Measurements from ENCODE around the gene IARS1.

Gene IARS1

GRCh38 chr9:92324431-92324830 is 30.9 kb upstream of the IARS1 start:
- ChIA-PET POLR2A (interaction anchor here (1.1 kb wide), 1 partner anchor 186 kb away, joined by 3 read pairs; no protein-coding TSS in a partner anchor), CTCF (interaction anchor here (0.9 to 12.2 kb wide), 5 partner anchors 19 to 309 kb away, joined by 3 to 120 read pairs (median 31); no protein-coding TSS in a partner anchor)
- no peak for DNase-seq (ENCODE audit: low read depth, low spot score)
- TF ChIP-seq, protein P1, sequence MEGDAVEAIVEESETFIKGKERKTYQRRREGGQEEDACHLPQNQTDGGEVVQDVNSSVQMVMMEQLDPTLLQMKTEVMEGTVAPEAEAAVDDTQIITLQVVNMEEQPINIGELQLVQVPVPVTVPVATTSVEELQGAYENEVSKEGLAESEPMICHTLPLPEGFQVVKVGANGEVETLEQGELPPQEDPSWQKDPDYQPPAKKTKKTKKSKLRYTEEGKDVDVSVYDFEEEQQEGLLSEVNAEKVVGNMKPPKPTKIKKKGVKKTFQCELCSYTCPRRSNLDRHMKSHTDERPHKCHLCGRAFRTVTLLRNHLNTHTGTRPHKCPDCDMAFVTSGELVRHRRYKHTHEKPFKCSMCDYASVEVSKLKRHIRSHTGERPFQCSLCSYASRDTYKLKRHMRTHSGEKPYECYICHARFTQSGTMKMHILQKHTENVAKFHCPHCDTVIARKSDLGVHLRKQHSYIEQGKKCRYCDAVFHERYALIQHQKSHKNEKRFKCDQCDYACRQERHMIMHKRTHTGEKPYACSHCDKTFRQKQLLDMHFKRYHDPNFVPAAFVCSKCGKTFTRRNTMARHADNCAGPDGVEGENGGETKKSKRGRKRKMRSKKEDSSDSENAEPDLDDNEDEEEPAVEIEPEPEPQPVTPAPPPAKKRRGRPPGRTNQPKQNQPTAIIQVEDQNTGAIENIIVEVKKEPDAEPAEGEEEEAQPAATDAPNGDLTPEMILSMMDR (IDR thresholded peaks at IDR 0.05; ENCODE audit: insufficient read depth, low read length, missing control alignments), result no peak
- peak overlapping the region; percentile 90 for H3K4me3 ChIP-seq (ENCODE audit: low read depth, low read length)

GRCh38 chr9:92315456-92315855 is 22.0 kb upstream of the IARS1 start:
- DNase-seq (ENCODE audit: low read depth, low spot score), result no peak
- CTCF ChIA-PET, result interaction anchor here (1.2 kb wide), 1 partner anchor 318 kb away, joined by 3 read pairs; no protein-coding TSS in a partner anchor
- POLR2A ChIA-PET, result no interaction called here
- TF ChIP-seq, protein P1 (IDR thresholded peaks at IDR 0.05; ENCODE audit: insufficient read depth, low read length, missing control alignments), result no peak
- no peak overlapping the region for H3K4me3 ChIP-seq (ENCODE audit: low read depth, low read length)

GRCh38 chr9:92313624-92314012 is 20.1 kb upstream of the IARS1 start:
- ChIA-PET CTCF (interaction anchor here (0.7 to 1.7 kb wide), 2 partner anchors 15 to 321 kb away, joined by 3 to 8 read pairs; no protein-coding TSS in a partner anchor), POLR2A (no interaction called here)
- TF ChIP-seq, protein P1 (IDR thresholded peaks at IDR 0.05; ENCODE audit: insufficient read depth, low read length, missing control alignments), result no peak
- DNase-seq (ENCODE audit: low read depth, low spot score), result no peak
- no peak overlapping the region for H3K4me3 ChIP-seq (ENCODE audit: low read depth, low read length)

DNA sequence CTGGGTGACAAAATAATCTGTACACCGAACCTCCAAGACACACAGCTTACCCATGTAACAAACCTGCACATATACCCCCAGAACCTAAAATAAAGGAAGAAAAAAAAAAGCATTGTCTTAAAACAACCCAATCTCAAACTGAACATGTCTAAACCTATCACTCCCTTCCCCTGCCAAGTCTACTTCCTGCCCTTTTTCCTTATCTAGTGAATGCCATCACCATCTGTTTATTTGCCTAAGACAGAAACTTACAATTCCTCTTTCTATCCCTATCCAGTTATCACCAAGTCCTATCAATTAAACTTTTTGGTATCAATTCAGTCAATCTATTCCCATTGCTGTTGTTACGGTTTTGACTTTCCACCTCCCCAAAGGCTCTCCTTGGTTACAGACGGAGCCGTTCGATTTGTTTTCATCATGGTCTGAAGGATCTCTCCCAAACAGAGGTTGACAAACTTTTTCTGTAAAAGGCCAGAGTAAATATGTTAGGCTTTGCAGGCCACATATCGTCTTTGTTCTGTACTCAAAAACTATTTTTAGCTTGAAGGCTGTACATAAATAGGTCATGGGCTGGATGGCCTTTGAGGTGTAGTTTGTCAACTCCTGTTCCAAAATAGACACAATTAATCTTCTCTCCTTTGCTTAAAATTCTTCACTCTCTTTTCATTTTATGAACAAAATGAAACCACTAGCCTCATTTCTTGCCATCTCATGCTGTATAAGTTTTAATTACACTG is 19.6 kb upstream of the IARS1 start:
- no peak overlapping the region for H3K4me3 ChIP-seq (ENCODE audit: low read depth, low read length)
- ChIA-PET POLR2A (no interaction called here), CTCF (interaction anchor here (1.7 kb wide), 1 partner anchor 15 kb away, joined by 8 read pairs; no protein-coding TSS in a partner anchor)
- no peak for DNase-seq (ENCODE audit: low read depth, low spot score)
- TF ChIP-seq, protein P1 (IDR thresholded peaks at IDR 0.05; ENCODE audit: insufficient read depth, low read length, missing control alignments), result no peak

DNA sequence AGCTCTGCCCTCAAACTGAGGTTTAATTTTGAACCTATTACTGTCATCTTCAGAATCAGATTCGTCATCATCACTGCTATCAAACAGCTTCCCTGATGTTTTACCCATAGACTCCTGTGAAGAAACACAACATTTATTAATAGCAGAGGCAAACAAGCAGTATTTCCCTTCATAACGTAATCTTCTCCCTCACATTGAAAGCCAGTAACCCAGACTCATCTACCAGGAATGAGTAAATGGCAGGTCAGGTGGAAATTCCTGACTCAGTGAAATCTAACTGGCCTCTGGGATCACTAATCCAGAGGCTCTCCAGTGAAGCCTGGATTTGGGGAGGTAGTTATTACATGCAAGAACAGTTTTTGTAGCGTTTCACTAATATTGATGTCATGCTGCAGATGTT is 17.1 kb upstream of the IARS1 start:
- ChIA-PET POLR2A (no interaction called here), CTCF (interaction anchor here (1.5 kb wide), 1 partner anchor 9 kb away, joined by 4 read pairs; no protein-coding TSS in a partner anchor)
- no peak overlapping the region for H3K4me3 ChIP-seq (ENCODE audit: low read depth, low read length)
- TF ChIP-seq, protein P1 (IDR thresholded peaks at IDR 0.05; ENCODE audit: insufficient read depth, low read length, missing control alignments), result no peak
- DNase-seq (ENCODE audit: low read depth, low spot score), result no peak

GRCh38 chr9:92308893-92309292 is 15.4 kb upstream of the IARS1 start:
- TF ChIP-seq, protein P1 (IDR thresholded peaks at IDR 0.05; ENCODE audit: insufficient read depth, low read length, missing control alignments), result no peak
- DNase-seq (ENCODE audit: low read depth, low spot score), result no peak
- H3K4me3 ChIP-seq (ENCODE audit: low read depth, low read length), result no peak overlapping the region
- ChIA-PET CTCF (interaction anchor here (1.1 to 5.1 kb wide), 5 partner anchors 8 to 327 kb away, joined by 3 to 26 read pairs (median 4); no protein-coding TSS in a partner anchor), POLR2A (no interaction called here)
